Loucy (cell line): ENCODE data around the gene STC2.
"Not testable (repeated sequence)": the region's sequence is repeated elsewhere in the genome, so short reads cannot be mapped to it uniquely, and the experiment has no call there.

Source experiments
- H2AFZ ChIP-seq: fragments of 200-600 bp; sonication (generic); 2 replicates; pipeline ENCODE4 v1.6.0; 2016; ENCODE audit warnings: antibody characterized with exemption, mild to moderate bottlenecking, low read length, moderate library complexity
- H3F3A ChIP-seq: fragments of 200-600 bp; 2 replicates; pipeline ENCODE4 v1.6.0; 2016; ENCODE audit warnings: antibody characterized with exemption, low read depth, mild to moderate bottlenecking
- H3K27me3 ChIP-seq: fragments of 200-600 bp; sonication (generic); 2 replicates; pipeline ENCODE4 v1.6.1; 2014; ENCODE audit warnings: low read length, mild to moderate bottlenecking; ENCODE audit not compliant: insufficient read depth, poor library complexity, severe bottlenecking
- H3K36me3 ChIP-seq: fragments of 200-600 bp; sonication (generic); 2 replicates; pipeline ENCODE4 v1.6.1; 2016; ENCODE audit warnings: low read length; ENCODE audit not compliant: insufficient read depth
- H3K4me1 ChIP-seq: fragments of 200-600 bp; sonication (generic); 2 replicates; pipeline ENCODE4 v1.5.1; 2014; ENCODE audit warnings: low read length, mild to moderate bottlenecking; ENCODE audit not compliant: insufficient read depth, poor library complexity, severe bottlenecking
- H3K4me2 ChIP-seq: fragments of 200-600 bp; sonication (generic); 2 replicates; pipeline ENCODE4 v1.6.0; 2014; ENCODE audit warnings: antibody characterized with exemption, low read length, low read depth, mild to moderate bottlenecking; ENCODE audit not compliant: poor library complexity, severe bottlenecking
- H3K4me3 ChIP-seq: fragments of 200-600 bp; sonication (generic); 2 replicates; pipeline ENCODE4 v1.5.1; 2014; ENCODE audit warnings: low read length, mild to moderate bottlenecking, mixed read lengths; ENCODE audit not compliant: poor library complexity, severe bottlenecking
- H3K79me2 ChIP-seq: fragments of 200-600 bp; sonication (generic); 2 replicates; pipeline ENCODE4 v1.6.1; 2014; ENCODE audit warnings: low read length; ENCODE audit not compliant: insufficient read depth
- H3K9ac ChIP-seq: fragments of 200-600 bp; sonication (generic); 2 replicates; pipeline ENCODE4 v1.6.0; 2014; ENCODE audit warnings: mild to moderate bottlenecking, low read depth, low read length, moderate library complexity; ENCODE audit not compliant: poor library complexity, severe bottlenecking
- H3K9me2 ChIP-seq: fragments of 200-600 bp; sonication (generic); replicated peaks from 2 replicates; pipeline ENCODE4 v1.6.1; 2016; ENCODE audit warnings: low read depth, low read length, mixed read lengths
- H3K9me3 ChIP-seq: fragments of 200-600 bp; sonication (generic); 2 replicates; pipeline ENCODE4 v1.6.1; 2014; ENCODE audit warnings: mild to moderate bottlenecking, antibody characterized with exemption, low read length, low read depth; ENCODE audit not compliant: insufficient read depth
- H4K20me1 ChIP-seq: fragments of 200-600 bp; sonication (generic); 2 replicates; pipeline ENCODE4 v1.6.0; 2014; ENCODE audit warnings: antibody characterized with exemption, low read length, mild to moderate bottlenecking; ENCODE audit not compliant: insufficient read depth, poor library complexity, severe bottlenecking
- CTCF ChIP-seq: fragments of 200-600 bp; sonication (generic); conservative IDR thresholded peaks from 2 replicates; pipeline ENCODE4 v1.5.1; 2014; ENCODE audit warnings: mild to moderate bottlenecking, antibody characterized with exemption, low read length
- EZH2phosphoT487 ChIP-seq: fragments of 200-600 bp; IDR thresholded peaks from 2 replicates; pipeline ENCODE4 v1.6.1; 2018; ENCODE audit warnings: antibody characterized with exemption, mild to moderate bottlenecking, moderate library complexity, borderline replicate concordance

Gene STC2

GRCh38 chr5:173327948-173328843 lies at the start of gene STC2:
Gene STC2, minus strand, starts transcription at chr5:173328414. Its CDS starts 221 bp downstream, at chr5:173328193.
- H3K9me3 ChIP-seq: no peaks in the 10 kb centered on the region
- no peak for TF ChIP-seq CTCF
- TF ChIP-seq EZH2phosphoT487: no peak
- H3K36me3 ChIP-seq: no peaks in the 10 kb centered on the region
- no peaks in the 10 kb centered on the region for H3K9me2 ChIP-seq
- H3K27me3 ChIP-seq: no peaks in the 10 kb centered on the region
- no peak within 1 kb of the TSS for H3K4me2 ChIP-seq
- H4K20me1 ChIP-seq: no peaks in the 10 kb centered on the region
- no peak within 1 kb of the TSS for H2AFZ ChIP-seq
- H3K9ac ChIP-seq: no peak within 1 kb of the TSS
- H3K4me1 ChIP-seq: no peaks in the 10 kb centered on the region
- H3F3A ChIP-seq: no peaks in the 10 kb centered on the region
- H3K79me2 ChIP-seq: no peaks in the 10 kb centered on the region
- no peak within 1 kb of the TSS for H3K4me3 ChIP-seq

- H3K9me2 ChIP-seq: no peaks in the 10 kb centered on the region
- H3K4me1 ChIP-seq: no peaks in the 10 kb centered on the region
- H3K9me3 ChIP-seq: no peaks in the 10 kb centered on the region
- no peak overlapping the region for H3K4me2 ChIP-seq
- H3K79me2 ChIP-seq: no peaks in the 10 kb centered on the region
- no peak overlapping the region for H3K9ac ChIP-seq
- no peaks in the 10 kb centered on the region for H3K27me3 ChIP-seq
- no peak overlapping the region for H3K4me3 ChIP-seq
- H3K36me3 ChIP-seq: no peaks in the 10 kb centered on the region
- no peaks in the 10 kb centered on the region for H3F3A ChIP-seq
- TF ChIP-seq EZH2phosphoT487 (no peak), CTCF (no peak)
- H4K20me1 ChIP-seq: no peaks in the 10 kb centered on the region
- no peak overlapping the region for H2AFZ ChIP-seq
Measured at GRCh38 chr5:173371400-173371799, 43.2 kb upstream of the STC2 start.

GRCh38 chr5:173363406-173363805 lies 35.2 kb upstream of the STC2 start:
- not testable (repeated sequence) for H4K20me1 ChIP-seq, H3F3A ChIP-seq, H3K4me2 ChIP-seq, H3K4me1 ChIP-seq, H3K79me2 ChIP-seq, H3K4me3 ChIP-seq, H3K9me2 ChIP-seq, H3K9ac ChIP-seq, H2AFZ ChIP-seq, H3K27me3 ChIP-seq, H3K36me3 ChIP-seq, H3K9me3 ChIP-seq

GRCh38 chr5:173355561-173355960 lies 27.3 kb upstream of the STC2 start:
- Histone ChIP-seq H2AFZ (no peak overlapping the region), H3K9me3 (no peaks in the 10 kb centered on the region), H3K4me2 (no peak overlapping the region), H3K27me3 (no peaks in the 10 kb centered on the region), H3K79me2 (no peaks in the 10 kb centered on the region), H3K4me1 (no peaks in the 10 kb centered on the region), H3K4me3 (no peak overlapping the region), H3K9me2 (no peaks in the 10 kb centered on the region), H3K9ac (no peak overlapping the region), H3F3A (no peaks in the 10 kb centered on the region), H4K20me1 (no peaks in the 10 kb centered on the region), H3K36me3 (no peaks in the 10 kb centered on the region)
- TF ChIP-seq CTCF: no peak
- TF ChIP-seq EZH2phosphoT487: no peak
